HG03342 (cell line): ENCODE results near the gene PEX11G.
"Not testable (repeated sequence)": the region's sequence is repeated elsewhere in the genome, so short reads cannot be mapped to it uniquely, and the experiment has no call there.

Source experiments
- ATAC-seq: cut with Tn5 transposase; IDR thresholded peaks from one replicate; pipeline ENCODE4 v1.9.1; 2021; ENCODE audit warnings: mild to moderate bottlenecking, moderate library complexity; ENCODE audit not compliant: unreplicated experiment

The PEX11G gene

GRCh38 chr19:7470540-7471305 is 18.1 kb downstream of the PEX11G start:
- no peak for ATAC-seq

GRCh38 chr19:7469669-7470285 is 19.1 kb downstream of the PEX11G start:
- no peak for ATAC-seq

- ATAC-seq, result no peak
Measured at GRCh38 chr19:7468840-7469239, 20.0 kb downstream of the PEX11G start.

- ATAC-seq, result no peak
Measured at GRCh38 chr19:7467009-7467989, 21.5 kb downstream of the PEX11G start.

GRCh38 chr19:7463575-7463974 is 25.3 kb downstream of the PEX11G start:
- no peak for ATAC-seq

- no peak for ATAC-seq
Measured at GRCh38 chr19:7461841-7462629, 26.8 kb downstream of the PEX11G start.

GRCh38 chr19:7460562-7460966 is 28.3 kb downstream of the PEX11G start:
- ATAC-seq, result no peak

- no peak for ATAC-seq
Measured at GRCh38 chr19:7459773-7460172, 29.1 kb downstream of the PEX11G start.

GRCh38 chr19:7458675-7459074 is 30.2 kb downstream of the PEX11G start:
- ATAC-seq, result no peak

GRCh38 chr19:7456964-7457541 is 31.8 kb downstream of the PEX11G start:
- no peak for ATAC-seq

GRCh38 chr19:7455600-7456296 is 33.1 kb downstream of the PEX11G start:
- no peak for ATAC-seq

GRCh38 chr19:7454998-7455397 is 33.8 kb downstream of the PEX11G start:
- ATAC-seq, result no peak

- ATAC-seq, result no peak
Measured at GRCh38 chr19:7450243-7451223, 38.3 kb downstream of the PEX11G start.

- ATAC-seq, result not testable (repeated sequence)
Measured at GRCh38 chr19:7449391-7450070, 39.3 kb downstream of the PEX11G start.

- no peak for ATAC-seq
Measured at GRCh38 chr19:7447648-7448047, 41.2 kb downstream of the PEX11G start.

- no peak for ATAC-seq
Measured at GRCh38 chr19:7445104-7445503, 43.7 kb downstream of the PEX11G start.

GRCh38 chr19:7444042-7444441 is 44.8 kb downstream of the PEX11G start:
- no peak for ATAC-seq

- ATAC-seq, result no peak
Measured at GRCh38 chr19:7442423-7442822, 46.4 kb downstream of the PEX11G start.
